Keratinocyte (primary cell): ENCODE results near the gene SKI. TPM values are rescaled to one million over a fixed set of nuclear protein-coding genes. Genes with fewer than 3 reads are reported as not detected.

ENCODE experiments used
- DNase-seq: peaks from one replicate; pipeline ENCODE4 v3.0.0-alpha.2; 2011; ENCODE audit warnings: low read depth, missing footprints, low spot score
- FAIRE-seq: peaks from 2 replicates; lab custom pipeline; 2011; peaks lifted over from hg19 to GRCh38; lab: Jason Lieb, UNC
- H2AFZ ChIP-seq: 2 replicates; pipeline ENCODE4 v1.6.0; 2012; ENCODE audit warnings: low read length, control low read depth, inconsistent platforms; ENCODE audit not compliant: control insufficient read depth
- H3K27ac ChIP-seq: 2 replicates; pipeline ENCODE4 v1.5.1; 2011; ENCODE audit warnings: low read length; ENCODE audit not compliant: control insufficient read depth, insufficient read depth
- H3K27me3 ChIP-seq: 3 replicates; pipeline ENCODE4 v1.6.0; 2011; ENCODE audit warnings: low read length; ENCODE audit not compliant: control insufficient read depth, insufficient read depth; ENCODE audit errors: extremely low read depth
- H3K36me3 ChIP-seq, 2 experiments: 2 replicates in 1 of 2; 3 replicates in 1 of 2; pipeline ENCODE4 v1.5.1; 2011; ENCODE audit warnings: low read length in 2 of 2, mild to moderate bottlenecking in 1 of 2; ENCODE audit not compliant: control insufficient read depth in 2 of 2, insufficient read depth in 2 of 2; ENCODE audit errors: extremely low read depth in 1 of 2
- H3K4me1 ChIP-seq: 3 replicates; pipeline ENCODE4 v1.5.1; 2011; ENCODE audit warnings: low read length; ENCODE audit not compliant: control insufficient read depth, insufficient read depth; ENCODE audit errors: extremely low read depth
- H3K4me2 ChIP-seq: 3 replicates; pipeline ENCODE4 v1.6.0; 2011; ENCODE audit warnings: low read depth, low read length; ENCODE audit not compliant: control insufficient read depth, insufficient read depth; ENCODE audit errors: extremely low read depth
- H3K4me3 ChIP-seq, 3 experiments: fragments of 200-600 bp in 1 of 3; sonication (generic) in 1 of 3; 2 replicates in 2 of 3; 3 replicates in 1 of 3; pipeline ENCODE4 v1.5.1; 2011 to 2016; ENCODE audit warnings: low read length in 3 of 3, mild to moderate bottlenecking in 3 of 3, control low read depth in 2 of 3, inconsistent platforms in 1 of 3, low read depth in 1 of 3, mixed read lengths in 1 of 3, mixed run types in 1 of 3, moderate library complexity in 1 of 3; ENCODE audit not compliant: control insufficient read depth in 2 of 3, insufficient read depth in 2 of 3; ENCODE audit errors: extremely low read depth in 1 of 3
- H3K79me2 ChIP-seq: 2 replicates; pipeline ENCODE4 v1.6.0; 2012; ENCODE audit warnings: low read length; ENCODE audit not compliant: control insufficient read depth, insufficient read depth
- H3K9ac ChIP-seq: 3 replicates; pipeline ENCODE4 v1.6.0; 2011; ENCODE audit warnings: low read length; ENCODE audit not compliant: control insufficient read depth, insufficient read depth; ENCODE audit errors: extremely low read depth
- H3K9me1 ChIP-seq: 3 replicates; pipeline ENCODE4 v1.6.0; 2011; ENCODE audit warnings: low read length; ENCODE audit not compliant: control insufficient read depth, insufficient read depth; ENCODE audit errors: extremely low read depth
- H3K9me3 ChIP-seq: 2 replicates; pipeline ENCODE4 v1.5.1; 2012; ENCODE audit warnings: low read depth, low read length; ENCODE audit not compliant: control insufficient read depth
- H4K20me1 ChIP-seq: 3 replicates; pipeline ENCODE4 v1.6.0; 2011; ENCODE audit warnings: low read length; ENCODE audit not compliant: control insufficient read depth, insufficient read depth; ENCODE audit errors: extremely low read depth
- EZH2 ChIP-seq: IDR thresholded peaks from one replicate; pipeline ENCODE4 v1.6.1; 2012; ENCODE audit warnings: inconsistent platforms, mild to moderate bottlenecking, low read length, moderate library complexity
- dilution Hi-C: fragments of 300-500 bp; cut with MboI; formaldehyde crosslinking; loops from one replicate; pipeline ENCODE4 v1.7.0; 2020; ENCODE audit warnings: low sequenced_read_pairs; ENCODE audit not compliant: extremely low pct_ligation_motif_present
- polyA plus RNA-seq, 5 experiments: library from polyadenylated mRNA; depleted of rRNA in 3 of 5; stranded (reverse) in 3 of 5; stranded (forward) in 1 of 5; unstranded in 1 of 5; fragments of >200 nt; gene quantifications; 1 replicate in 1 of 5; 2 replicates in 3 of 5; 3 replicates in 1 of 5; pipeline versions ENCODE4 v1.2.1 to v1.2.3, GENCODE V29; 2011 to 2012; ENCODE audit warnings: missing spikeins in 2 of 5, low read depth in 1 of 5, low replicate concordance in 1 of 5
- TF ChIP-seq, protein P1 (sequence below), 3 experiments: IDR thresholded peaks in 1 of 3; conservative IDR thresholded peaks in 1 of 3; optimal IDR thresholded peaks in 1 of 3; 2 replicates in 2 of 3; 3 replicates in 1 of 3; pipeline versions ENCODE3 to v1.5.1; 2011; ENCODE audit warnings: low read length in 3 of 3, mild to moderate bottlenecking in 3 of 3, moderate library complexity in 2 of 3, control low read depth in 1 of 3, inconsistent platforms in 1 of 3; ENCODE audit not compliant: insufficient read depth in 2 of 3; ENCODE audit errors: extremely low read depth in 1 of 3

The SKI gene
- polyA plus RNA-seq, 1 donor (not counting 4 experiments of a cell fraction or from before 2014, with no cell fraction given): 4.8 TPM

DNA sequence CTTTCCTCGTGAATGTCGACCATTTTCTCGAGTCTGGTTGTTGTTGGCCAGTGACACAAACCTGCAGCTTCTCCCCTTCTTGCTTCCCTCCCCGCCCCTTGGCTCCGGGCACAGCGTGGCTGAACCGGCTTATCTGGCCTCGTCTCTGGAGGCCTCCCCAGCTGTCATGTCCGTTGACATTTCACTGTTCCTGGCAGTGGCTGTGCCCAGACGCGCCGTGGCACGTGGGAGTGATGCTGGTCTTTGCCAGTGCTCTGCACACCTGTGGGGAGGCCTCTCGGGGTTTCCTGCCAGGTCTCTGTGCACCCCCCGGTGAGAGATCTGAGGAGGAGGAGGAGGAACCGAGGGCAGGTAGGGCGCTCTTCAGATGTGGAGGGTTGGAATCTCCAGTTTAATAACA, 23.7 kb downstream of the SKI start:
- FAIRE-seq: no peak

DNA sequence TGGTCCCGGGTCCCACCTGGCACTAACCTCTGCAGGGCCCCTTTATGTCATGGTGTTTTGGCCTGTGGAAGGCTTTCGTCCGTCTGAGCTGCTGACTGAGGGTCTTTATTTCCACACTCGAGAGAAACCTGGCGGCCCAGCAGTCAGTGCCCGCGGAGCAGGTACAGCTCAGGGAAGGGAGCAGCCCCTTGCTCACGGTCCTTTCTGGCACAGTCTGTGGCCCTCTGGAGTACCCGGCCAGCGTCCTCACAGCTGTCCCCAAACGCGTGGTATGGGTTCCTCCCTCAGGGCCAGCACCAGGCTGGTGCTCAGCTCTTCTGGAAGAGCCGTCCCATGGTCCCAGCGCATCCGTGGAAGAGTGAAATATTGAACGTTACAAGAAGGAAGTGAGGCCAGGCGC, 24.3 kb downstream of the SKI start:
- no peaks in the 10 kb centered on the region for H3K27me3 ChIP-seq
- H3K36me3 ChIP-seq: peaks cover 9 to 21% of the 10 kb centered on the region in 2 experiments
- TF ChIP-seq EZH2: no peak
- TF ChIP-seq, protein P1, sequence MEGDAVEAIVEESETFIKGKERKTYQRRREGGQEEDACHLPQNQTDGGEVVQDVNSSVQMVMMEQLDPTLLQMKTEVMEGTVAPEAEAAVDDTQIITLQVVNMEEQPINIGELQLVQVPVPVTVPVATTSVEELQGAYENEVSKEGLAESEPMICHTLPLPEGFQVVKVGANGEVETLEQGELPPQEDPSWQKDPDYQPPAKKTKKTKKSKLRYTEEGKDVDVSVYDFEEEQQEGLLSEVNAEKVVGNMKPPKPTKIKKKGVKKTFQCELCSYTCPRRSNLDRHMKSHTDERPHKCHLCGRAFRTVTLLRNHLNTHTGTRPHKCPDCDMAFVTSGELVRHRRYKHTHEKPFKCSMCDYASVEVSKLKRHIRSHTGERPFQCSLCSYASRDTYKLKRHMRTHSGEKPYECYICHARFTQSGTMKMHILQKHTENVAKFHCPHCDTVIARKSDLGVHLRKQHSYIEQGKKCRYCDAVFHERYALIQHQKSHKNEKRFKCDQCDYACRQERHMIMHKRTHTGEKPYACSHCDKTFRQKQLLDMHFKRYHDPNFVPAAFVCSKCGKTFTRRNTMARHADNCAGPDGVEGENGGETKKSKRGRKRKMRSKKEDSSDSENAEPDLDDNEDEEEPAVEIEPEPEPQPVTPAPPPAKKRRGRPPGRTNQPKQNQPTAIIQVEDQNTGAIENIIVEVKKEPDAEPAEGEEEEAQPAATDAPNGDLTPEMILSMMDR (optimal IDR thresholded peaks at IDR 0.05 in 1 of 3, IDR thresholded peaks at IDR 0.05 in 1 of 3, conservative IDR thresholded peaks at IDR 0.05 in 1 of 3; ENCODE audit: extremely low read depth in 1 of 3, insufficient read depth in 2 of 3, low read length in 3 of 3): no peak
- peaks cover 45% of the 10 kb centered on the region for H3K4me1 ChIP-seq
- DNase-seq: no peak
- dilution Hi-C loops: no loop called here
- H3K79me2 ChIP-seq: peaks cover 100% of the 10 kb centered on the region
- peaks cover 4% of the 10 kb centered on the region for H3K9me1 ChIP-seq
- no peak overlapping the region for H3K4me3 ChIP-seq
- no peak overlapping the region for H3K4me2 ChIP-seq
- no peak overlapping the region for H2AFZ ChIP-seq
- no peak for FAIRE-seq
- peaks cover 23% of the 10 kb centered on the region for H3K9me3 ChIP-seq
- H4K20me1 ChIP-seq: peaks cover 17% of the 10 kb centered on the region
- H3K27ac ChIP-seq: no peak overlapping the region
- H3K9ac ChIP-seq: no peak overlapping the region

More for the DNA sequence above, 23.7 kb downstream of the SKI start:
- peaks cover 18% of the 10 kb centered on the region for H4K20me1 ChIP-seq
- H3K27ac ChIP-seq: no peak overlapping the region
- peaks cover 9 to 21% of the 10 kb centered on the region in 2 experiments for H3K36me3 ChIP-seq
- H3K9me3 ChIP-seq: peaks cover 23% of the 10 kb centered on the region
- peaks cover 4% of the 10 kb centered on the region for H3K9me1 ChIP-seq
- peaks cover 100% of the 10 kb centered on the region for H3K79me2 ChIP-seq
- peaks cover 39% of the 10 kb centered on the region for H3K4me1 ChIP-seq
- dilution Hi-C loops: no loop called here
- peak overlapping the region; percentile 25 for H3K4me2 ChIP-seq
- no peaks in the 10 kb centered on the region for H3K27me3 ChIP-seq
- DNase-seq: no peak
- no peak overlapping the region for H3K9ac ChIP-seq
- TF ChIP-seq EZH2: no peak
- TF ChIP-seq, protein P1 (optimal IDR thresholded peaks at IDR 0.05 in 1 of 3, IDR thresholded peaks at IDR 0.05 in 1 of 3, conservative IDR thresholded peaks at IDR 0.05 in 1 of 3; ENCODE audit: extremely low read depth in 1 of 3, insufficient read depth in 2 of 3, low read length in 3 of 3): no peak
- H2AFZ ChIP-seq: no peak overlapping the region
- H3K4me3 ChIP-seq: no peak overlapping the region
